Stimulated activated CD4-positive, alpha-beta T cell treated with anti-CD3 and anti-CD28 coated beads, Interleukin-15, amount 100 ng/mL, for 24 hours (primary cell): Measurements from ENCODE around the gene PRKCI.
A peak's percentile ranks its signal among the peaks of the same experiment; 100 is the strongest.
"Not testable (repeated sequence)": the region's sequence is repeated elsewhere in the genome, so short reads cannot be mapped to it uniquely, and the experiment has no call there.

Experiments used
- DNase-seq: peaks from one replicate; pipeline ENCODE4 v3.0.0-alpha.2; 2020

Gene PRKCI

DNA sequence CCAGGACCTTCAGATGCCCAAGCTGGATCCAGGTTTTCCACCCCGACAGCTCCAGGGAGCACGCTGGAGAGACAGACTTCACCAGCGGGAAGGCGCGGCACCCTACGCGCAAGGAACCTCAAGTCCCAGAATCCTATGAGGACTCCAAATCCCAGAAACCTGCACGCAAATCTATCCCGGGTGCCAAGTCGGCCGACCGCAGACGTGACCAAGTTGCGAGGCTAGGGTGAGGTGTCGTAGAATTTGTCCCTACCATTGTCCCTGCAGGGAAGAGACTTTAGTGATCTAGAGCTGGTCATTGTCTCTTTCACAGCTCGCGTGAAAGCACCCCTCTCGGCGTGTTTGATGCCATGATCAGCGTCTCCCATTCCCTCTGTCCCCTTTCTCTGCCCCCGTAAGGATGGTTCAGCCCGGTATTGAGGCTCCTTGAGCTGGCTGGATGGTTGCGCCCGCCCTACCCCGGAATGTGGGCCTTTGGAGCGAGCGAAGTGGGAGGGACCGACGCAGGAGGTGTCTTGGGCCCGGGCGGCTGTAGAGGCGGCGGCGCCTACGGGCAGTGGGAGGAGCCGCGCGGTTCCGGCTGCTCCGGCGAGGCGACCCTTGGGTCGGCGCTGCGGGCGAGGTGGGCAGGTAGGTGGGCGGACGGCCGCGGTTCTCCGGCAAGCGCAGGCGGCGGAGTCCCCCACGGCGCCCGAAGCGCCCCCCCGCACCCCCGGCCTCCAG lies at the start of gene PRKCI:
TSS of gene PRKCI (plus strand) at position 501 of the 723 bp plus-strand sequence. CDS start 246 bp downstream, outside the sequence.
- DNase-seq = peak; percentile 95

DNA sequence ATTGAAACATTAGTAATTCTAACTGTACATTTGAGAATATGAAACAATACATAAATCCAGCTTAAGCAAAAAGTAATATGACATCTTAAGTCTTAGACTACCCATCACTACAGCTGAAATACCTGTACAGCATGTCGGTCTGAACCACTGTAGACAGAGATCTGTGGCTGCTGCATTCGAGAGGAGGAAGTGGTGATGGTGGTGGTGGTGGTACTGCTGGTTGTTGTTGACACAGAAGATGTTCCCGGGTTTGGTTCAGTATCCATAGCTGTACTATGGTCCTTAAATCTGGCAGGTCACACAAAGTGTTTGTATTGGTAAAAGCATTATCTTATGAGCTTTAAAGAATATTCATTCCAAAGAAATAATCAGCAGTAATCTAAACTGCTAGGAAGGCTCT lies 43.6 kb upstream of the PRKCI start:
- peak; percentile 55 for DNase-seq

- DNase-seq = no peak
Measured at GRCh38 chr3:170179432-170179831, 42.8 kb upstream of the PRKCI start.

DNA sequence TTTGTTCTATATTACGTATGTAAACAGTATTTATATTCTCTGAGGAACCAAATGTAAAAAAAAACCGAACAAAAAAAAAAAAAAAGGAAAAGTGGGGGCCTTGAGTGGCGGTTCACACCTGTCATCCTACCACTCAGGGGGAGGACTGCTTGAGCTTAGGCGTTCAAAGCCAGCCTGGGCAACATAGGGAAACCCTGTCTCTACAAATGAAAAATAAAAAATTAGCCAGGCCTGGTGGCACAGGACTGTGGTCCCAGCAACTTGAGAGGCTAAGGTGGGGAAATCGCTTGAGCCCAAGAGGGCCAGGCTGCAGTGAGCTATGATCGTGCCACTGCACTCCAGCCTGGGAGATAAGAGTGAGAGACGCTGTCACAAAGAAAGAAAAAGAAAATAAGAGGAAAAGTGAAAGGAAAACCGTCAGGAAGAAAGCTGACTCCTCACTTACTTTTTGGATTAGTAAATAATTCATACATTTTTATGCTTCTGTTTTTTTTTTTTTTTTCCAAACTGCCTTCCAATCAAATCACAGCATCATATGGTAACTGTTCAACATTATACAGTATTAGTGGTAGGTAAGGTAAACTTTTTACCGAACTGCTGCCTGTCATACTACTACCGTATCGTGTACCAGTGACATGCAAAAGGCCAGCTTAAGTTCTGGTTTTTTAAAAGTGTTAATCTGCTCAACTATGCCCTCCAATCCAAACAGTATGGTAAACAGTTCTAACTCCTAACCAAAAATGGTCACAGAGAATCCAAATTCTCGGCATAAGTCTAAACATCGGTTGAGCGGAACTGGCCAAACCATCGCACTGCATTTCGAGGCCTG lies 41.9 kb upstream of the PRKCI start:
- DNase-seq = peak; percentile 12

GRCh38 chr3:170180908-170181885 lies 41.0 kb upstream of the PRKCI start, which contains the start of gene PHC3:
TSS of gene PHC3 (minus strand) at chr3:170181733. CDS start at chr3:170181715, 18 bp downstream.
- DNase-seq = peak; percentile 94

DNA sequence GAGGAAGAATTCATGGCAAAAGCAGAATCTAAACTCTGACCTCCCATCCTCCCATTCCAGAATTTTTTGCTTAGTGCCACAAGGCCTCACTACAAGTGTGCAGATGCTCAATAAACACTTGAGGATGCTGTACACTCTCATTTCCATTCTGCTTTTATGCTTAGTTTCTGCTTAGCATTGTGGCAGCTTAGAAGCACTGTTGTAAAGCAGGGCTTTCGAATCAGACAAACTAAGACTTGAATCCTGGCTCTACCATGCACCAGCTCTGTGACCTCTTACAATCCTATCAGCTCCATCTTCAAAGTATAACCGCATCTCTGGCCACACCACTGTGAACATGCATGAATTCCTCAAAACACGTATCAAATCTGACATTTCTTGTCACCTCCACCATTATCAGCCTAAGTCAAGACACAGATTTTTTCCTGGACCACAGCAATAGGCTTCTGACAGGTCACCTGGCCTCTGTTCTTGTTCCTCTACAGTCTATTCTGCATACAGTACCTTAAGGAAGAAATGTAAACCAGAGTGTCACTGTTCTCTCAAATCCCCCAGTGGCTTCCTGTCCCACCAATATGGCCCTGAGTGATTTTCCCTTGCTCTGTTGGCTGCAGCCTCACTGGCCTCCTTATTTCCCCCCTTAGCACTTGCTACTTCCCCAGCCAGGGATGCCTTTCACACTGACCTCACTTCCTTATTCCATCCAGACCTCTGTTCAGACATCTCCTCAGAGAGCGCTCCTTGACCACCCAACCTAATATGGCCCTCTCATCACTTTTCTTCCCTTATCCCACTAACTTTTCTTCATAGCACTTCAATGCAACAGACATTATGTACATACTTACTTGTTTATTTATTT lies 32.6 kb upstream of the PRKCI start:
- DNase-seq = no peak

DNA sequence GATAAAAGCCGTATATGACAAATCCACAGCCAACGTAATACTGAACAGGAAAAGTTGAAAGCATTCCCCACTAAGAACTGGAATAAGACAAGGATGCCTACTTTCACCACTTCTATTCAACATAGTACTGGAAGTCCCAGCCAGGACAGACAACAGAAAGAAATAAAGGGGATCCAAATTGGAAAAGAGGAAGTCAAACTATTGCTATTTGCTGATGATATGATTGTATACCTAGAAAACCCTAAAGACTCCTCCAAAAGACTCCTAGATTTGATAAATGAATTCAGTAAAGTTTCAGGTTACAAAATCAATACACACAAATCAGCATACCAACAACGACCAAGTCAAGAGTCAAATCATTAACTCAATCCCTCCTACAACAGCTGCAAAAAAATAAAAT lies 26.5 kb upstream of the PRKCI start:
- DNase-seq = not testable (repeated sequence)

- DNase-seq = no peak
Measured at GRCh38 chr3:170196833-170197232, 25.4 kb upstream of the PRKCI start.

GRCh38 chr3:170200987-170201386 lies 21.2 kb upstream of the PRKCI start:
- no peak for DNase-seq

DNA sequence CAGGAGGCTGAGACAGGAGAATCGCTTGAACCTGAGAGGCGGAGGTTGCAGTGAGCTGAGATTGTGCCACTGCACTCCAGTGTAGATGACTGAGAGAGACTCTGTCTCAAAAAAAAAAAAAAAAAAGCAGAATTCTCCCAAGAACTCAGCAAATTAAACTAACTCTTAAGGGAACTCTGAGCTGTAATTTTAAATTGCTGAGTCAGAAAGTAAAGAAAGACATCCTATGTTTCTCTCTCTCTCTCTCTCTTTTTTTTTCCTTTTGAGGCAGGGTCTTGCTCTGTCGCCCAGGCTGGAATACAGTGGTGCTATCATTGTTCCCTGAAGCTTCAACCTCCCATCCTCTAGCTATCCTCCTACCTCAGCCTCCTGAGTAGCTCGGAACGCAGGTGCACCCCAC lies 20.7 kb upstream of the PRKCI start:
- no peak for DNase-seq

- no peak for DNase-seq
Measured at GRCh38 chr3:170203457-170203856, 18.8 kb upstream of the PRKCI start.

GRCh38 chr3:170204023-170204472 lies 18.2 kb upstream of the PRKCI start:
- DNase-seq = no peak

DNA sequence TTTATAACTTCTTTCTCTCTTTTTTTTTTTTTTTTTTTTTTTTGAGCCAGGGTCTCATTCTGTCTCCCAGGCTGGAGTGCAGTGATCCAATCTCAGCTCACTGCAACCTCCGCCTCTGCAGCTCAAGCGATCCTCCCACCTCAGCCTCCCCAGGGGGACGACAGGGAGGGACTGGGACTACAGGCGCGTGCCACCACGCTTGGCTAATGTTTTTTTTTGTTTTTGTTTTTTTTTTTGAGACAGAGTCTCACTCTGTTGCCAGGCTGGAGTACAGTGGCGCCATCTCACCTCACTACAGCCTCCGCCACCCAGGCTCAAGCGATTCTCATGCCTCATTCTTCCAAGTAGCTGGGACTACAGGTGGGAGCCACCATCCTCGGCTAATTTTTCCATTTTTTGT lies 17.7 kb upstream of the PRKCI start:
- DNase-seq = no peak

- no peak for DNase-seq
Measured at GRCh38 chr3:170205302-170205701, 16.9 kb upstream of the PRKCI start.

DNA sequence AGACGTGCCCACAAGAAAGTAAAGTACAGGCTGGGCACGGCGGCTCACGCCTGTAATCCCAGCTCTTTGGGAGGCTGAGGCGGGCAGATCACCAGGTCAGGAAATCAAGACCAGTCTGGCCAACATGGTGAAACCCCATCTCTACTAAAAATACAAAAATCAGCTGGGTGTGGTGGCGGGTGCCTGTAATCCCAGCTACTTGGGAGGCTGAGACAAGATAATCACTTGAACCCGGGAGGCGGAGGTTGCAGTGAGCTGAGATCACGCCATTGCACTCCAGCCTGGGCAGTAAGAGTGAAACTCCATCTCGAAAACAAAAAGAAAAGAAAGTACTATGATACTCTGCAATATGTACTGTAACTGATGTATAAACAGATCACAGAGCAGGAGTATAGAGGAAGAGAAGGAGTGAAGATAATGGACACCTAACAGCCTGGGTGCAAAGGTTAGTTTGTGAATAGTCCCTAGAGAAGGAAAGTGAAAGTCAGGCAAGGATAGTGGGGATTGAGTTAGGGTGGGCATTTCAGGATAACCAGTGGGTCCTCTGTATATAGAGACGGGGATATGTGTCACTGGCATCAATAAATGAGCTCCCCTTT lies 16.0 kb upstream of the PRKCI start:
- DNase-seq = not testable (repeated sequence)

- no peak for DNase-seq
Measured at GRCh38 chr3:170207717-170208116, 14.5 kb upstream of the PRKCI start.

DNA sequence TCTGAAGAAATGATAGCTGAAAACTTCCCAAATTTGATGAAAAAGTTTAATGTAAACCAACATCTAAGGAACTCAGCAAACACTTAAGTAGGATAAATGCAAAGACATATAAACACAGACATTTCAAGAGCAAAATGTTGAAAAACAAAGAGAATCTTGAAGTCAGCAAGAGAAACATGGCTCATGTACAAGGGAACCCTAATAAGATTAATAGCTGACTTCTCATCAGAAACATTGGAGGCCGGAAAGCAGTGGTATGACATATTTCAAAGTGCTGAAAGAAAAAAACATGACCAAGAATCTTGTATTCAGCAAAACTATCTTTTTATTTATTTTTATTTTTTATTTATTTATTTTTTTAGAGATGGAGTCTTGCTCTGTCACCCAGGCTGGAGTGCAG lies 10.6 kb upstream of the PRKCI start:
- no peak for DNase-seq

GRCh38 chr3:170219850-170220249 lies 2.4 kb upstream of the PRKCI start:
- no peak for DNase-seq

- DNase-seq = no peak
Measured at GRCh38 chr3:170220871-170221270, 1.4 kb upstream of the PRKCI start.

DNA sequence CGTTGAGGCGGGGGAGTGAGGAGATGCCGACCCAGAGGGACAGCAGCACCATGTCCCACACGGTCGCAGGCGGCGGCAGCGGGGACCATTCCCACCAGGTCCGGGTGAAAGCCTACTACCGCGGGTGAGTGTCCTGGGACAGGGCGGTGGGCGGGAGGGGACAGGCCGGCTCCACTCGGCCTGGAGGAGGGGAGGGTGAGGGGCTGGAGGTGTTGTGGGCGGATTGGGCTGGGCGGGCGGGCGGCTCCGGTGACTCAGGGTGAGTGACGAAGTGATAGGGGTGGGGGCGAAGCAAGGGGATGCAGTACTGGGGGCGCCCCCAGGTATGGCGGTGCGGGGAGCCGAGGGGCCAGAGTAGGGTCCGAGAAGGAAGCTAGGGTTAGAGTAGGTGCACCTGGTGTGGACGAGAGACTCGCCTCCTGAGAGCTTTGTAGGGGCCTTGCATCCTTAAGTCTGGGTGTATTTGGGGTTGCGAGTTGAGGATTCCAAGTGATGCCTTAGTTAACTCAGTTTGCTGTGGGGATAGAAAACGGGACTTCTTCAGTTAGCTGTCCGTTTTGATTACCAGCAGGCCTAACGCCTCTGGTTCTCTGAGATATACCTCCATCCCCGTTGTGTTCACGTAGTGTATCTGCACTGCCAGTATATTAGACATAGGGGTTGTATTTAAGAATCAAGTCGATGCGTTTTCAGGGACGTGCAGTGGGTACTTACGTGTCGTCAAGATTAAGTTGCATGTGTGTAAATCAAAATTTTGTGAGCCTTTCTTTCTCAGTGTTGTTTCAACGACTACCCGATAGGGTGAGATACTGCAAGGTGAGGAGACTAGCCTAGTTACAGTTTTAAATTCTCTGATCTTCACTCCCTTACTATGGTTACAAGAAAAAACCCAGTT lies 670 bp downstream of the PRKCI start:
- DNase-seq = peak; percentile 56
